SK-N-MC (cell line): Measurements from ENCODE around the gene SARDH.

Experiments used
- DNase-seq: peaks from one replicate; pipeline ENCODE4 v3.0.0-alpha.2; 2011; ENCODE audit warnings: low read depth, low spot score
- H3K27ac ChIP-seq: fragments of 200-600 bp; sonication (generic); 2 replicates; pipeline ENCODE4 v1.5.1; 2016; ENCODE audit warnings: mixed run types
- H3K36me3 ChIP-seq: fragments of 200-600 bp; sonication (generic); 2 replicates; pipeline ENCODE4 v1.6.1; 2017; ENCODE audit warnings: antibody characterized with exemption, low read length, mixed read lengths; ENCODE audit not compliant: insufficient read depth
- H3K4me3 ChIP-seq: fragments of 200-600 bp; sonication (generic); 2 replicates; pipeline ENCODE4 v1.5.1; 2016
- H3K9ac ChIP-seq: fragments of 200-600 bp; sonication (generic); 2 replicates; pipeline ENCODE4 v1.8.0; 2017; ENCODE audit warnings: mixed run types, mixed read lengths; ENCODE audit not compliant: insufficient read length
- H3K9me3 ChIP-seq: fragments of 200-600 bp; sonication (generic); 2 replicates; pipeline ENCODE4 v1.6.1; 2017; ENCODE audit warnings: low read depth, mild to moderate bottlenecking, antibody characterized with exemption, low read length, moderate library complexity, mixed read lengths
- EZH2 ChIP-seq: fragments of 200-600 bp; sonication (generic); IDR thresholded peaks from one replicate; pipeline ENCODE4 v1.6.1; 2017; ENCODE audit warnings: antibody characterized with exemption
- FOXP2 ChIP-seq: optimal IDR thresholded peaks from 2 replicates; pipeline ENCODE3; 2011; ENCODE audit warnings: mild to moderate bottlenecking, moderate library complexity; ENCODE audit not compliant: insufficient read depth; ENCODE audit errors: extremely low read length, control extremely low read depth
- POLR2AphosphoS5 ChIP-seq: IDR thresholded peaks from 2 replicates; pipeline ENCODE4 v1.6.1; 2012; ENCODE audit warnings: mild to moderate bottlenecking, low read depth, low read length, borderline replicate concordance

The SARDH gene

GRCh38 chr9:133693703-133694529 lies 44.2 kb downstream of the SARDH start:
- H3K4me3 ChIP-seq = no peak overlapping the region
- H3K9me3 ChIP-seq = no peaks in the 10 kb centered on the region
- DNase-seq = no peak
- H3K9ac ChIP-seq = no peak overlapping the region
- TF ChIP-seq POLR2AphosphoS5 = no peak
- TF ChIP-seq FOXP2 = no peak
- TF ChIP-seq EZH2 = no peak
- H3K36me3 ChIP-seq = no peaks in the 10 kb centered on the region
- H3K27ac ChIP-seq = no peak overlapping the region

DNA sequence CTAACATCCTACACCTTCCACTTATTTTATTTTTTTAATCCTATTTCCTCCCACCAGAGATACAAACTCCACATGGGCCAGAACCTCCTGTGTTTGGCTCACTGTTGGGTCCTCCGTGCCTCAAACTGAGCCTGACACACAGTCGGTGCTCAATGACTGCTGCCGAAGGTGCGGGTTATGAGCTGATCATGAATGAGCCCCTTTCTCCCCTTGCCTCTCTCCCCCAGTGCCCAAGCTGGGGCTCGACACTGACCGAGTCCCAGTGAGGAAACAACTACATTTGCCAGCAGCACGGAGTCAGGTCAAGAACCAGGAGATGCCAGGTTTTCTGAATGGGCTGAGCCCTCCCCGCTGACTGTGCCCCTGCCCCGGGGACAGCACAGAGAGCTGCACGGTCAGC lies 45.0 kb downstream of the SARDH start:
- Histone ChIP-seq H3K9me3 (no peaks in the 10 kb centered on the region), H3K36me3 (no peaks in the 10 kb centered on the region), H3K4me3 (no peak overlapping the region), H3K27ac (no peak overlapping the region), H3K9ac (no peak overlapping the region)
- TF ChIP-seq POLR2AphosphoS5 (no peak), FOXP2 (no peak), EZH2 (no peak)
- no peak for DNase-seq

- no peaks in the 10 kb centered on the region for H3K36me3 ChIP-seq
- no peak overlapping the region for H3K9ac ChIP-seq
- no peak for DNase-seq
- TF ChIP-seq EZH2 = no peak
- no peak for TF ChIP-seq POLR2AphosphoS5
- no peak for TF ChIP-seq FOXP2
- no peak overlapping the region for H3K27ac ChIP-seq
- H3K9me3 ChIP-seq = no peaks in the 10 kb centered on the region
- no peak overlapping the region for H3K4me3 ChIP-seq
These were observed 45.7 kb downstream of the SARDH start for GRCh38 chr9:133692364-133692985.

DNA sequence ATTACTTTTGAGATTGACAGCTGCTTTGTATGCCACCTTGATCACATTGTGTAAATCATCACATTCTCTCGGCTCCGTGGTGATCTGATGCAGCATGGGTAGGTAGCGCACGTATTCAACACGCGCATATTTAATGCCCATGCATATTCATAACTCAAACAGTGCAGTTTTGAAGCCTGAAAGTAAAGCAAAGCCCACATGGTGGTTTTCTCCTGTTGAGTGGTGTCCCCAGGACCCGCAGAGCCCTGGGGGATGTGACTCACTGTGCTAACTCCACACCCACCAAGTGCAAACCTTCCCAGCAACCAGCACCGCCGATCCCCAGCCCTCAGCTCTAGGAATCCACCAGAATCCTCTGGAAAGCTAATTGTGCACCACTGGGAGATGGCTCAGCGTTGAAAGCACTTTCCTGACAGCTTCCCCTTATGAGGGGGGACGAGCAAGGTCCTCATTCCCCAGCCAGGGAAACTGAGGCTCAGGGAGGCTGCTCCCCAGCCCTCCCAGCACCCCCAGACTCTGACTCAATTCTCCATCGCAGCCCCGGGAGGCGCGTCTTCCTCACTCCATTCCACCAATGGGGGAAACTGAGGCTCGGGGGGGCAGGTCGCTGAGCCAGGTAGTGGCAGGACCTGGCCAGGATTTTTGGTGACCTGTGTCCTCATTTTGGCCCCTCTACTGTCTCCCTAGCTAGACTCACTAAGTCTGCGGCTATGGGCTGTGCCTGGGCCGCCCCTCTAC lies 46.4 kb downstream of the SARDH start:
- TF ChIP-seq EZH2 (no peak), FOXP2 (no peak), POLR2AphosphoS5 (no peak)
- Histone ChIP-seq H3K9ac (no peak overlapping the region), H3K36me3 (no peaks in the 10 kb centered on the region), H3K27ac (no peak overlapping the region), H3K9me3 (no peaks in the 10 kb centered on the region), H3K4me3 (peak overlapping the region; percentile 25; the same call in 1 of the 2 replicates)
- no peak for DNase-seq

GRCh38 chr9:133691191-133691590 lies 47.0 kb downstream of the SARDH start:
- no peak for TF ChIP-seq POLR2AphosphoS5
- no peak for TF ChIP-seq FOXP2
- no peak for TF ChIP-seq EZH2
- Histone ChIP-seq H3K9me3 (no peaks in the 10 kb centered on the region), H3K4me3 (peak overlapping the region; percentile 25; the same call in 1 of the 2 replicates), H3K9ac (no peak overlapping the region), H3K36me3 (no peaks in the 10 kb centered on the region), H3K27ac (no peak overlapping the region)
- DNase-seq = no peak

DNA sequence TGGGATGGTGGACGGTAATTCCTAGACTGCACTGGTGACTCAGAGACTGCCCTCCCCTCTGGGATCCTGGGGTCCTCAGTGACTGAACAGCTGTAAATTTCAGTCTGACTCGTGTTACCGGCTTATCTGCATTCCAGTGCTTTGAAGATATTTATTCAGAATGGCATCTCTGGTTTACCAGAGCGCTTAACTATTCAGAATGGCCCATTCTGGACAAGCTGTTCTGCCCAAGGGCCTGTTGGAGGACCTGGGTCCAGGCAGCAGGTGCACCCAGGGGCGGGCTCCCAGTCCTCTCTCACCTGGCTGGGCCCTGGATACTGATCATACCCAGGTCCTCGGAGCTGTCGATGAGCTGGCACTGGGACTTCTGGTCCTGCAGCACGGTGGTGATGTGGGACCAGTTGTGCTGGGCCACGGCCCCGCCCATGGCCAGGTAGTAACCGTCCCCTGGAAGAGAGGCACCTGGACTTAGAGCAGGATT lies 48.0 kb downstream of the SARDH start:
- Histone ChIP-seq H3K9ac (no peak overlapping the region), H3K36me3 (no peaks in the 10 kb centered on the region), H3K27ac (no peak overlapping the region), H3K9me3 (no peaks in the 10 kb centered on the region), H3K4me3 (no peak overlapping the region)
- TF ChIP-seq EZH2 = no peak
- no peak for TF ChIP-seq FOXP2
- no peak for TF ChIP-seq POLR2AphosphoS5
- no peak for DNase-seq

GRCh38 chr9:133689151-133689763 lies 48.9 kb downstream of the SARDH start:
- Histone ChIP-seq H3K9ac (no peak overlapping the region), H3K36me3 (no peaks in the 10 kb centered on the region), H3K4me3 (no peak overlapping the region), H3K9me3 (no peaks in the 10 kb centered on the region), H3K27ac (no peak overlapping the region)
- TF ChIP-seq EZH2 (no peak), POLR2AphosphoS5 (no peak), FOXP2 (no peak)
- no peak for DNase-seq
